ENCODE results near the gene TBK1. TPM values are rescaled to one million over a fixed set of nuclear protein-coding genes. Genes with fewer than 3 reads are reported as not detected.

Gene TBK1
- polyA plus RNA-seq, 3 donors, result 14.3 to 24.7 (median 15.5) TPM

DNA sequence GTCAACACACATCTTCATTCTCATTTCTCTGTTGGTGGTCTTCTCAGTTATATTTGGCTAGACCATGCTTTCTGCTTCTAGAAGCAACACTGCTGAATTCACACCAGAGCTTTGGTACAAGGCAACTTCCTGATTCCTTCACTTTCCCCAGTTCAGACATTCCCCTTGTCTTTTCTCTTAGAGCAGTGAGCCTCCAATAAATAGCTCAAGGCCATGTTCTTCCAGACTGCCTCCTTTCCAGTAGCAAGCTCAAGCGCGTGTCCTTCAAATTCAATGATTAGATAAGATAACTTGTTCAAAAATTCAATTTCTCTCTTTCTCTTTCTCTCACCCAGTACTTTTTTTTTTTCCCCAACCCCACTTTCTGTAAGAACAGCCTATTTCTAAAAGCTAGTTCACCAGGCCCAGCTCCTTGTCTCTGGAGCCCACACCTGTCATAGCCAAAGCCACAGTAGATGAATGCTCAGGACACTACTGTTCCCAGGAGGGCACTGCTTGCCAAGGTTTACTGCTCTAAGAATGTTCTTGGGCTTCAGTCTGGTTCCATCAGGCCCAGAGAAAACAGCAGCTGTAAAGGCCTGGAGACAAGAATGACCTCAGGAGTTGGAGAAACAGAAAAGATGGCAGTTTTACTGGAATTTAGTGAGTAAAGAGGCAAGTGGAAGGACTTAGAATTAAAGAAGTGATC is 17.7 kb downstream of the TBK1 start:
- Mint-ChIP-seq H3K4me1 (no peaks in the 10 kb centered on the region), H3K36me3 (peaks cover 78 to 85% of the 10 kb centered on the region in 2 donors), H3K9me3 (peaks cover 0 to 1% (median 0%) of the 10 kb centered on the region in 7 donors), H3K27ac (peak overlapping the region in 1 of 7 donors; percentile 72), H3K4me3 (no peak overlapping the region), H3K27me3 (ENCODE audit: low read depth in 3 of 3) (no peaks in the 10 kb centered on the region)
- TF ChIP-seq, protein P1, sequence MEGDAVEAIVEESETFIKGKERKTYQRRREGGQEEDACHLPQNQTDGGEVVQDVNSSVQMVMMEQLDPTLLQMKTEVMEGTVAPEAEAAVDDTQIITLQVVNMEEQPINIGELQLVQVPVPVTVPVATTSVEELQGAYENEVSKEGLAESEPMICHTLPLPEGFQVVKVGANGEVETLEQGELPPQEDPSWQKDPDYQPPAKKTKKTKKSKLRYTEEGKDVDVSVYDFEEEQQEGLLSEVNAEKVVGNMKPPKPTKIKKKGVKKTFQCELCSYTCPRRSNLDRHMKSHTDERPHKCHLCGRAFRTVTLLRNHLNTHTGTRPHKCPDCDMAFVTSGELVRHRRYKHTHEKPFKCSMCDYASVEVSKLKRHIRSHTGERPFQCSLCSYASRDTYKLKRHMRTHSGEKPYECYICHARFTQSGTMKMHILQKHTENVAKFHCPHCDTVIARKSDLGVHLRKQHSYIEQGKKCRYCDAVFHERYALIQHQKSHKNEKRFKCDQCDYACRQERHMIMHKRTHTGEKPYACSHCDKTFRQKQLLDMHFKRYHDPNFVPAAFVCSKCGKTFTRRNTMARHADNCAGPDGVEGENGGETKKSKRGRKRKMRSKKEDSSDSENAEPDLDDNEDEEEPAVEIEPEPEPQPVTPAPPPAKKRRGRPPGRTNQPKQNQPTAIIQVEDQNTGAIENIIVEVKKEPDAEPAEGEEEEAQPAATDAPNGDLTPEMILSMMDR (IDR thresholded peaks at IDR 0.05), result no peak
- Histone ChIP-seq H3K4me1 (ENCODE audit: control insufficient read depth in 1 of 2, insufficient read depth in 2 of 2, low read length in 2 of 2) (no peaks in the 10 kb centered on the region), H3K27ac (ENCODE audit: low read depth in 1 of 2, low read length in 2 of 2) (no peak overlapping the region), H3K27me3 (ENCODE audit: control insufficient read depth in 2 of 2, insufficient read depth in 2 of 2, low read length in 2 of 2) (no peaks in the 10 kb centered on the region), H3K4me2 (replicated peaks; ENCODE audit: extremely low read depth, low read length, poor library complexity, severe bottlenecking) (no peak overlapping the region), H3K9ac (ENCODE audit: insufficient read depth, low read length, poor library complexity, severe bottlenecking) (no peak overlapping the region), H3K4me3 (replicated peaks in 1 of 3; ENCODE audit: low read depth in 2 of 3, low read length in 3 of 3) (no peak overlapping the region), H2AFZ (ENCODE audit: insufficient read depth, low read depth, low read length, poor library complexity, severe bottlenecking) (no peak overlapping the region), H3K36me3 (replicated peaks in 1 of 2; ENCODE audit: control insufficient read depth in 1 of 2, insufficient read depth in 2 of 2, low read length in 2 of 2) (peaks cover 86 to 98% of the 10 kb centered on the region in 2 donors), H4K20me1 (ENCODE audit: insufficient read depth, low read length) (peaks cover 19% of the 10 kb centered on the region), H3K9me3 (replicated peaks in 1 of 2; ENCODE audit: control insufficient read depth in 1 of 2, insufficient read depth in 1 of 2, low read length in 2 of 2) (no peaks in the 10 kb centered on the region), H3K79me2 (ENCODE audit: insufficient read depth, low read length) (no peaks in the 10 kb centered on the region)
- WGBS (ENCODE audit: insufficient coverage), result 100% methylated on average over 1 of the region's 2 CpGs
- intact Hi-C loops (cut with micrococcal nuclease), result no loop called here
- DNase-seq, result no peak

DNA sequence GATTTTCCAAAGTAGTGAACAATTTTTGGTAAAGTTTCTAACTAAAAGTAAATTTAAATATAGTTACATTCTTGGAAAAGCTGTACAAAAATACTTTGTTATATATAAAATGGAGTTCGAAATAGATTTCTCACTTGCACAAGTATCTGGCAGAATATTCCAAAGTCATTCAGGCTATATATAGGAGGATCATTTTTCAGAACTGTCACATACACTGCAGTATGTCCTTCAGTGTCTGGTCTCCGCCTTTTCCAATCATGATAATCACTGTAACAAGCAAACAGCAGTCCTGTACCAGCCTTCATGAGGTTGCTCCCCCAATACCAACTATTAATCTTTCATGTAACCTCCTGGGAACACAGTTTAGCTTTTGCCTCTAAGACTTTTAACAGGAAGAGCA is 18.6 kb downstream of the TBK1 start:
- H3K9me3 Mint-ChIP-seq, result peaks cover 0 to 6% (median 0%) of the 10 kb centered on the region in 7 donors
- H3K4me1 Mint-ChIP-seq, result no peaks in the 10 kb centered on the region
- peaks cover 78 to 85% of the 10 kb centered on the region in 2 donors for H3K36me3 Mint-ChIP-seq
- H3K27ac ChIP-seq (ENCODE audit: low read depth in 1 of 2, low read length in 2 of 2), result no peak overlapping the region
- no peak overlapping the region for H3K4me3 Mint-ChIP-seq
- H4K20me1 ChIP-seq (ENCODE audit: insufficient read depth, low read length), result peaks cover 19% of the 10 kb centered on the region
- WGBS (ENCODE audit: insufficient coverage), result 100% methylated on average over 1 of the region's 2 CpGs
- no peaks in the 10 kb centered on the region for H3K4me1 ChIP-seq (ENCODE audit: control insufficient read depth in 1 of 2, insufficient read depth in 2 of 2, low read length in 2 of 2)
- H3K9ac ChIP-seq (ENCODE audit: insufficient read depth, low read length, poor library complexity, severe bottlenecking), result no peak overlapping the region
- H3K9me3 ChIP-seq (replicated peaks in 1 of 2; ENCODE audit: control insufficient read depth in 1 of 2, insufficient read depth in 1 of 2, low read length in 2 of 2), result peaks cover 0 to 4% of the 10 kb centered on the region in 2 donors
- no peak for DNase-seq
- H3K36me3 ChIP-seq (replicated peaks in 1 of 2; ENCODE audit: control insufficient read depth in 1 of 2, insufficient read depth in 2 of 2, low read length in 2 of 2), result peaks cover 86 to 98% of the 10 kb centered on the region in 2 donors
- no peaks in the 10 kb centered on the region for H3K79me2 ChIP-seq (ENCODE audit: insufficient read depth, low read length)
- H2AFZ ChIP-seq (ENCODE audit: insufficient read depth, low read depth, low read length, poor library complexity, severe bottlenecking), result no peak overlapping the region
- no peaks in the 10 kb centered on the region for H3K27me3 ChIP-seq (ENCODE audit: control insufficient read depth in 2 of 2, insufficient read depth in 2 of 2, low read length in 2 of 2)
- H3K27ac Mint-ChIP-seq, result no peak overlapping the region
- no peaks in the 10 kb centered on the region for H3K27me3 Mint-ChIP-seq (ENCODE audit: low read depth in 3 of 3)
- no peak overlapping the region for H3K4me2 ChIP-seq (replicated peaks; ENCODE audit: extremely low read depth, low read length, poor library complexity, severe bottlenecking)
- TF ChIP-seq, protein P1 (IDR thresholded peaks at IDR 0.05), result no peak
- H3K4me3 ChIP-seq (replicated peaks in 1 of 3; ENCODE audit: low read depth in 2 of 3, low read length in 3 of 3), result no peak overlapping the region
- intact Hi-C loops (cut with micrococcal nuclease), result no loop called here

Measured in CD14-positive monocyte (primary cell).